Tibial nerve (tissue), 4 donors: Measurements from ENCODE around the gene ZBTB44. TPM values are rescaled to one million over a fixed set of nuclear protein-coding genes. Genes with fewer than 3 reads are reported as not detected.
"Not testable (repeated sequence)": the region's sequence is repeated elsewhere in the genome, so short reads cannot be mapped to it uniquely, and the experiment has no call there.

Experiments used
- DNase-seq, 2 donors: peaks; one replicate each; pipeline ENCODE4 v3.0.0-alpha.2; 2019; ENCODE audit warnings: low spot score in 2 of 2
- H3K27ac ChIP-seq, 4 donors: fragments of 200-600 bp; sonication (generic) in 3 of 4; one replicate each; pipeline ENCODE4 v1.5.1; 2017 to 2019; ENCODE audit warnings: mild to moderate bottlenecking in 1 of 4
- H3K27me3 ChIP-seq, 2 donors: fragments of 200-600 bp; sonication (generic) in 1 of 2; one replicate each; pipeline versions ENCODE4 v1.5.1 to v1.6.0; 2017 to 2019
- H3K36me3 ChIP-seq, 3 donors: fragments of 200-600 bp; sonication (generic); one replicate each; pipeline ENCODE4 v1.5.1; 2018 to 2019
- H3K4me1 ChIP-seq, 4 donors: fragments of 200-600 bp; sonication (generic) in 3 of 4; one replicate each; pipeline ENCODE4 v1.5.1; 2017 to 2019
- H3K4me3 ChIP-seq, 4 donors: fragments of 200-600 bp; sonication (generic) in 3 of 4; one replicate each; pipeline ENCODE4 v1.5.1; 2017 to 2019; ENCODE audit warnings: mild to moderate bottlenecking in 1 of 4, moderate library complexity in 1 of 4
- H3K9me3 ChIP-seq, 4 donors: fragments of 200-600 bp; sonication (generic) in 3 of 4; one replicate each; pipeline ENCODE4 v1.5.1; 2017 to 2019
- EP300 ChIP-seq, 2 donors: sonication (generic); formaldehyde crosslinking; IDR thresholded peaks; one replicate each; pipeline ENCODE4 v1.6.1; 2017; ENCODE audit warnings: antibody characterized with exemption in 2 of 2, mild to moderate bottlenecking in 1 of 2
- POLR2A ChIP-seq, 2 donors: fragments of 450-650 bp; IDR thresholded peaks; one replicate each; pipeline ENCODE4 v1.6.1; 2017; ENCODE audit warnings: antibody characterized with exemption in 2 of 2, mild to moderate bottlenecking in 2 of 2, moderate library complexity in 2 of 2
- WGBS, 2 donors: methylation state at CpG; one replicate each; pipeline ENCODE4 v1.1.5; 2018; 5-methylcytosine and 5-hydroxymethylcytosine counted together
- total RNA-seq, 4 donors: library from RNA; depleted of rRNA; stranded (reverse); fragments of >200 nt; gene quantifications; one replicate each; pipeline ENCODE4 v1.1.0, GENCODE V29; 2016
- TF ChIP-seq, protein P1 (sequence below), 5 experiments: fragments of 200-600 bp in 3 of 5; fragments of 450-650 bp in 2 of 5; sonication (generic) in 3 of 5; IDR thresholded peaks; one replicate each; pipeline ENCODE4 v1.5.1; 2016 to 2019; ENCODE audit warnings: antibody characterized with exemption in 5 of 5, mild to moderate bottlenecking in 3 of 5, moderate library complexity in 2 of 5

ZBTB44 gene
- total RNA-seq, 4 donors from 2014 or later, result 45.3 to 62.1 (median 55.8) TPM

DNA sequence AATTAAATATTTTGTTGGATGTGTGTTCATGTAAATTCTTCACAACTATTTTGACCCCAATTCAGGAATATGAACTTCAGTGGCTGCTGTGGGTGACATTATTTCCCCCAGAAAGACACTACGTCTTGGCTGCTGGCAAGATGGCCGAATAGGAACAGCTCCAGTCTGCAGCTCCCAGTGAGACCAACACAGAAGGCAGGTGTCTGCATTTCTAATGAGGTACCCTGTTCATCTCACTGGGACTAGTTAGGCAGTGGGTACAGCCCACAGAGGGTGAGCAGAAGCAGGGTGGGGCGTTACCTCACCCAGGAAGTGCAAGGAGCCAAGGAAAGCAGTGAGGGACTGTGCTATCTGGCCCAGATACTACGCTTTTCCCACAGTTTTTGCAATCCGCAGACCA, 65.3 kb downstream of the ZBTB44 start:
- peaks cover 0 to 8% (median 1%) of the 10 kb centered on the region in 4 donors for H3K9me3 ChIP-seq
- H3K27ac ChIP-seq, result no peak overlapping the region
- H3K27me3 ChIP-seq, result no peaks in the 10 kb centered on the region
- WGBS, 2 donors, result 90 to 94% methylated on average over 5 of the region's 5 CpGs
- H3K36me3 ChIP-seq, result peaks cover 0 to 21% (median 0%) of the 10 kb centered on the region in 3 donors
- DNase-seq, result no peak
- H3K4me1 ChIP-seq, result peaks cover 0 to 12% (median 6%) of the 10 kb centered on the region in 4 donors
- TF ChIP-seq EP300 (IDR thresholded peaks at IDR 0.05) (no peak), POLR2A (IDR thresholded peaks at IDR 0.05) (no peak)
- TF ChIP-seq, protein P1, sequence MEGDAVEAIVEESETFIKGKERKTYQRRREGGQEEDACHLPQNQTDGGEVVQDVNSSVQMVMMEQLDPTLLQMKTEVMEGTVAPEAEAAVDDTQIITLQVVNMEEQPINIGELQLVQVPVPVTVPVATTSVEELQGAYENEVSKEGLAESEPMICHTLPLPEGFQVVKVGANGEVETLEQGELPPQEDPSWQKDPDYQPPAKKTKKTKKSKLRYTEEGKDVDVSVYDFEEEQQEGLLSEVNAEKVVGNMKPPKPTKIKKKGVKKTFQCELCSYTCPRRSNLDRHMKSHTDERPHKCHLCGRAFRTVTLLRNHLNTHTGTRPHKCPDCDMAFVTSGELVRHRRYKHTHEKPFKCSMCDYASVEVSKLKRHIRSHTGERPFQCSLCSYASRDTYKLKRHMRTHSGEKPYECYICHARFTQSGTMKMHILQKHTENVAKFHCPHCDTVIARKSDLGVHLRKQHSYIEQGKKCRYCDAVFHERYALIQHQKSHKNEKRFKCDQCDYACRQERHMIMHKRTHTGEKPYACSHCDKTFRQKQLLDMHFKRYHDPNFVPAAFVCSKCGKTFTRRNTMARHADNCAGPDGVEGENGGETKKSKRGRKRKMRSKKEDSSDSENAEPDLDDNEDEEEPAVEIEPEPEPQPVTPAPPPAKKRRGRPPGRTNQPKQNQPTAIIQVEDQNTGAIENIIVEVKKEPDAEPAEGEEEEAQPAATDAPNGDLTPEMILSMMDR (IDR thresholded peaks at IDR 0.05), result no peak
- H3K4me3 ChIP-seq, result no peak overlapping the region

DNA sequence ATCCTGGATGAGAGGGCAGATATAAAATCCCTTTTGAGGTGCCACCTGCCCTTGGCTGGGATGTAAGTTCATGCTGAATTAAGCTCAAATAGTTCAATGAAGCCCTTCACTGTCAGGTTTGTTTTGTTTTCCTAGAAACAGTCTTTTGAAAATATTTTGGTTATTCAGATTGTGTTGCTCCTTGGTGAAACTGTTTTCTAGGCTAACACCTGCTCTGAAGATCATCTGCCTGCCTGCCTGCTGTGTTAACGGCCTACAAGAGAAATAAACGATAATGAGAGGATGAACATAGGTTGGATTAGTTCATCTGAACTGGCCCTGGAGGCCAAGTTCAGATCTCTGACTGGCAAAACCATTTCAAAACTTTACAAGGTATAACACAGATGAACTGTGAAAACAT, 67.4 kb downstream of the ZBTB44 start:
- TF ChIP-seq EP300 (IDR thresholded peaks at IDR 0.05) (no peak), POLR2A (IDR thresholded peaks at IDR 0.05) (no peak)
- TF ChIP-seq, protein P1 (IDR thresholded peaks at IDR 0.05), result no peak
- Histone ChIP-seq H3K9me3 (peaks cover 0 to 7% (median 1%) of the 10 kb centered on the region in 4 donors), H3K4me1 (peaks cover 0 to 18% (median 6%) of the 10 kb centered on the region in 4 donors), H3K4me3 (no peak overlapping the region), H3K27me3 (no peaks in the 10 kb centered on the region), H3K36me3 (peaks cover 0 to 21% (median 0%) of the 10 kb centered on the region in 3 donors), H3K27ac (no peak overlapping the region)
- no peak for DNase-seq
- WGBS, 2 donors, result 70 to 75% methylated on average over 2 of the region's 2 CpGs

DNA sequence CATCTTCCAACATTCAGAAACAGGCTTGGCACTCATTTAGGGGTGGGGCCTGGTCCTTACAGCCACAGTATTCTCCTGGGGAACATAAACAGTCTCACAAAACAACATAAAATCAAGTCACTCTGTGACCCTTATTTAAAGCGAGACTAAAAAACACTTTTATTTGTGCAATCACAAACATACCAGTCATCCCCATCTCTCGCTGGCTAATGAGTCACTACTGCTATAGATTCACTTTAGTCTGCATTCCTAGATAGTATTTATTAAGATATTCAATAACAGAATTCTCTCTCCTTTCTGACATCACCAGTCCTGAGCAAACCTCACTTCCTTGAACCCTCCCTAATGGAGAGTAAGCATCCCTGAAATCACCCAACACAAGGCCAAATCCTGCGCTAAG, 68.0 kb downstream of the ZBTB44 start:
- Histone ChIP-seq H3K27me3 (no peaks in the 10 kb centered on the region), H3K36me3 (peaks cover 0 to 19% (median 0%) of the 10 kb centered on the region in 3 donors), H3K27ac (no peak overlapping the region), H3K4me3 (no peak overlapping the region), H3K9me3 (peaks cover 0 to 3% (median under 1%) of the 10 kb centered on the region in 4 donors), H3K4me1 (peaks cover 0 to 18% (median 7%) of the 10 kb centered on the region in 4 donors)
- TF ChIP-seq POLR2A (IDR thresholded peaks at IDR 0.05), result no peak
- TF ChIP-seq, protein P1 (IDR thresholded peaks at IDR 0.05), result no peak
- TF ChIP-seq EP300 (IDR thresholded peaks at IDR 0.05), result no peak
- 59 to 61% methylated on average over 3 of the region's 3 CpGs for WGBS, 2 donors
- DNase-seq, result no peak

DNA sequence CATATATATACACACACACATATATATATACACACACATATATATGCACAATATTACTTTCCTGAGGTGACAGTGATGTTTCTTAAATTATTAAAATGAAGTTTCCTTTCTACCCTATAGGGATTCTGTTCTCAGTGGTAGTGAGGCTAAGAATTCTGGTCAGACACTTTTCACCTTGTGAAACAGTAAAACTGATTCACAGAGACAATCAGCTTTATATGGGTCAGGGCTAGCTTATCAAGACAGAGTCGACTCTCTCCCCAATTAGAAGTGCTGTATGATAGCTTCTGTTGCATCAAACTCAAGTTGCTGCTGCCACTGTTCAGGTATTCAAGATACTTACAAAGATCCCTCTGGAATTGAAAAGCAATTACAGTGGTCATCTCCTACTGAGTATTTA, 68.4 kb downstream of the ZBTB44 start:
- Histone ChIP-seq H3K4me3 (no peak overlapping the region), H3K36me3 (peaks cover 0 to 14% (median 0%) of the 10 kb centered on the region in 3 donors), H3K27me3 (no peaks in the 10 kb centered on the region), H3K27ac (no peak overlapping the region), H3K4me1 (peaks cover 0 to 18% (median 9%) of the 10 kb centered on the region in 4 donors), H3K9me3 (peaks cover 0 to 1% (median 0%) of the 10 kb centered on the region in 4 donors)
- TF ChIP-seq, protein P1 (IDR thresholded peaks at IDR 0.05), result no peak
- TF ChIP-seq EP300 (IDR thresholded peaks at IDR 0.05), result no peak
- no peak for TF ChIP-seq POLR2A (IDR thresholded peaks at IDR 0.05)
- WGBS, 2 donors, result 35 to 45% methylated on average over 1 of the region's 1 CpG
- no peak for DNase-seq

DNA sequence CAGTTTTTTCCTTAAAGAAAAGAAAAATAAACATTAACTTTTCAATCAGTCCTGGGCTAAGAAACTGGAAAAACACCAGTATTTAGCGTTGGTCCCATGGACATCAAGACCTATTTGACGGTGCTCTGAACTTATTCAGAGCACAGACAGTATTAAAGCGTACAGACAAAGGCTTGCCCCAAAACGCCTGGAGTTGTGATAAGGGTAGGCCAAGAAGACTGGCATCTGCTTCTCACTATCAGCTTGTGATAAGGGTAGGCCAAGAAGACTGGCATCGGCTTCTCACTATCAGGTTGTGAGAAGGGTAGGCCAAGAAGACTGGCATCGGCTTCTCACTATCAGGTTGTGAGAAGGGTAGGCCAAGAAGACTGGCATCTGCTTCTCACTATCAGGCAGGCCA, 69.3 kb downstream of the ZBTB44 start:
- H3K9me3 ChIP-seq, result not testable (repeated sequence)
- WGBS, 2 donors, result 90% methylated on average over 6 of the region's 6 CpGs

More for the DNA sequence above, 69.3 kb downstream of the ZBTB44 start:
- Histone ChIP-seq H3K36me3 (peaks cover 0 to 13% (median 0%) of the 10 kb centered on the region in 3 donors), H3K4me1 (peaks cover 0 to 18% (median 9%) of the 10 kb centered on the region in 4 donors)
- not testable (repeated sequence) for H3K4me3 ChIP-seq, H3K27me3 ChIP-seq, DNase-seq, H3K27ac ChIP-seq
